SU-DHL-6 (cell line): Measurements from ENCODE around the gene ATP9A.

Source experiments
- H2AFZ ChIP-seq: fragments of 200-600 bp; sonication (generic); 2 replicates; pipeline ENCODE4 v1.6.1; 2014; ENCODE audit warnings: low read depth, mild to moderate bottlenecking, moderate library complexity, mixed read lengths, antibody characterized with exemption, low read length; ENCODE audit not compliant: severe bottlenecking
- H3F3A ChIP-seq: fragments of 200-600 bp; shearing (Covaris generic); 2 replicates; pipeline ENCODE4 v1.6.0; 2016; ENCODE audit warnings: antibody characterized with exemption, mild to moderate bottlenecking; ENCODE audit not compliant: insufficient read depth
- H3K27ac ChIP-seq: fragments of 200-600 bp; sonication (generic); 2 replicates; pipeline ENCODE4 v1.5.1; 2016; ENCODE audit warnings: low read depth, mild to moderate bottlenecking, low read length, moderate library complexity, mixed read lengths
- H3K27me3 ChIP-seq: fragments of 200-600 bp; sonication (generic), shearing (Covaris generic); 2 replicates; pipeline ENCODE4 v1.6.0; 2014; ENCODE audit warnings: mild to moderate bottlenecking, low read length
- H3K36me3 ChIP-seq: fragments of 200-600 bp; sonication (generic); 2 replicates; pipeline ENCODE4 v1.6.1; 2014; ENCODE audit warnings: mild to moderate bottlenecking, low read length, mixed read lengths
- H3K4me2 ChIP-seq: fragments of 300-600, 200-600 bp; shearing (Covaris generic), sonication (generic); 2 replicates; pipeline ENCODE4 v1.6.0; 2014; ENCODE audit warnings: low read length, low read depth, mild to moderate bottlenecking; ENCODE audit not compliant: poor library complexity, severe bottlenecking
- H3K4me3 ChIP-seq: fragments of 200-600 bp; sonication (generic); 2 replicates; pipeline ENCODE4 v1.5.1; 2014; ENCODE audit warnings: antibody characterized with exemption, low read length, mild to moderate bottlenecking, mixed read lengths; ENCODE audit not compliant: insufficient read depth, poor library complexity, severe bottlenecking
- H3K79me2 ChIP-seq: fragments of 200-600 bp; sonication (generic); 2 replicates; pipeline ENCODE4 v1.6.1; 2014; ENCODE audit warnings: mild to moderate bottlenecking, low read length, moderate library complexity; ENCODE audit not compliant: insufficient read depth
- H3K9ac ChIP-seq: fragments of 200-600 bp; sonication (generic); 2 replicates; pipeline ENCODE4 v1.7.0; 2014; ENCODE audit warnings: mild to moderate bottlenecking, low read length
- H3K9me2 ChIP-seq: fragments of 200-600 bp; sonication (generic); replicated peaks from 2 replicates; pipeline ENCODE4 v1.6.1; 2014; ENCODE audit warnings: low read length; ENCODE audit not compliant: insufficient read depth
- H3K9me3 ChIP-seq: fragments of 200-600 bp; sonication (generic); 2 replicates; pipeline ENCODE4 v1.6.1; 2014; ENCODE audit warnings: low read length, mixed read lengths; ENCODE audit not compliant: insufficient read depth
- H4K20me1 ChIP-seq: fragments of 200-600 bp; sonication (generic); 2 replicates; pipeline ENCODE4 v1.6.1; 2014; ENCODE audit warnings: low read depth, mild to moderate bottlenecking, antibody characterized with exemption, low read length, moderate library complexity, mixed read lengths
- CTCF ChIP-seq: fragments of 200-600 bp; sonication (generic); IDR thresholded peaks from one replicate; pipeline ENCODE4 v1.5.1; 2017; ENCODE audit warnings: antibody characterized with exemption, mild to moderate bottlenecking, low read length, moderate library complexity; ENCODE audit not compliant: insufficient read depth, poor library complexity, severe bottlenecking
- EZH2phosphoT487 ChIP-seq: fragments of 200-600 bp; sonication (generic), shearing (Covaris generic); conservative IDR thresholded peaks from 2 replicates; pipeline ENCODE4 v1.6.1; 2018; ENCODE audit warnings: mild to moderate bottlenecking, antibody characterized with exemption, low read length, moderate library complexity, mixed read lengths

The ATP9A gene

GRCh38 chr20:51711426-51711825 is 56.8 kb downstream of the ATP9A start:
- Histone ChIP-seq H3K4me3 (no peak overlapping the region), H2AFZ (no peak overlapping the region), H3K27ac (no peak overlapping the region), H3K36me3 (no peaks in the 10 kb centered on the region), H3K27me3 (no peaks in the 10 kb centered on the region), H3K9me3 (no peaks in the 10 kb centered on the region), H3K9me2 (no peaks in the 10 kb centered on the region), H3K9ac (no peak overlapping the region), H4K20me1 (no peaks in the 10 kb centered on the region), H3K4me2 (no peak overlapping the region), H3K79me2 (no peaks in the 10 kb centered on the region), H3F3A (no peaks in the 10 kb centered on the region)
- TF ChIP-seq EZH2phosphoT487 (no peak), CTCF (no peak)

DNA sequence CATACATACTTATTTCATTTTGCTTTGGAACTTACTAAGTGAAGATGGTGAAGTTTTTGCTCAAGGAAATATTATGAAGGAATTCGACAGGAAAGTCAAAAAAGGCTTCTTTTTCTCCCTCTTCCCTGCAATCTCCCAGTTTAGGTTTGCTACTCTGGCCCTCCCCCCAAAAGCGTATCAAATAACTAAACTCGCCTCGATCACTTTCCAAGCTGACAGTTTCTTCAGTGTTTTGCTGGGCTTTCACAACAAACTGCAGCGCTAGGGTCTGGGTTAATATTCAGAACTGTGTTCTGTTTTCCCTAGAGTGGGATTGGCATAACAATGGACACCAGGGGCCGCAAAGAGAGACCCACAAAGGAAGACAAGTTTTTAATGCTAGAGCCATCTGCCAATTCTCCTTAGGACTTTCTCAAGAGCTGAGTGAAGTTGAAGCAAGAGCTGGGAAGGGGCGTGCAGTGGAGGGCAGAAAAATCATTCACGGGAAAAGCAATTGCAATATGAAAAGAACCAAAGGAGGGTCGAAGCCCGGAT is 57.8 kb downstream of the ATP9A start:
- H4K20me1 ChIP-seq, result no peaks in the 10 kb centered on the region
- H3K36me3 ChIP-seq, result no peaks in the 10 kb centered on the region
- H3F3A ChIP-seq, result no peaks in the 10 kb centered on the region
- no peak overlapping the region for H3K4me2 ChIP-seq
- H3K4me3 ChIP-seq, result no peak overlapping the region
- H3K27ac ChIP-seq, result no peak overlapping the region
- no peaks in the 10 kb centered on the region for H3K79me2 ChIP-seq
- H3K27me3 ChIP-seq, result no peaks in the 10 kb centered on the region
- TF ChIP-seq EZH2phosphoT487 (no peak), CTCF (no peak)
- no peaks in the 10 kb centered on the region for H3K9me3 ChIP-seq
- no peak overlapping the region for H3K9ac ChIP-seq
- no peak overlapping the region for H2AFZ ChIP-seq
- no peaks in the 10 kb centered on the region for H3K9me2 ChIP-seq

- Histone ChIP-seq H3K9me3 (no peaks in the 10 kb centered on the region), H3K4me3 (no peak overlapping the region), H3K9ac (no peak overlapping the region), H3F3A (no peaks in the 10 kb centered on the region), H3K4me2 (no peak overlapping the region), H3K27ac (no peak overlapping the region), H3K79me2 (no peaks in the 10 kb centered on the region), H3K9me2 (no peaks in the 10 kb centered on the region), H3K27me3 (no peaks in the 10 kb centered on the region), H3K36me3 (no peaks in the 10 kb centered on the region), H4K20me1 (no peaks in the 10 kb centered on the region), H2AFZ (no peak overlapping the region)
- TF ChIP-seq EZH2phosphoT487, result no peak
- no peak for TF ChIP-seq CTCF
Measured at GRCh38 chr20:51705400-51705799, 62.8 kb downstream of the ATP9A start.
